ENCODE measurements around the gene MEOX2.

GRCh38 chr7:15684111-15684800, 2.2 kb downstream of the MEOX2 start:
- no peak for TF ChIP-seq GABPA (IDR thresholded peaks at IDR 0.05; ENCODE audit: borderline replicate concordance, insufficient read depth, low read length)
- TF ChIP-seq CTCF (IDR thresholded peaks at IDR 0.05; ENCODE audit: control extremely low read depth in 1 of 3, insufficient read depth in 1 of 3, low read depth in 1 of 3, low read length in 3 of 3), result no peak
- TF ChIP-seq USF2 (IDR thresholded peaks at IDR 0.05; ENCODE audit: low read length), result no peak
- no peak for TF ChIP-seq EZH2 (IDR thresholded peaks at IDR 0.05; ENCODE audit: low read depth, low read length, severe bottlenecking)

Measured in H1 (cell line).